NOMO-1 treated with dmso at 0.1 percent for 144 hours (cell line): ENCODE results near the gene PHF21A.

Experiments used
- DNase-seq: peaks from one replicate; lab custom pipeline; 2025; ENCODE audit not compliant: unreplicated experiment; lab: John Stamatoyannopoulos, UW

Gene PHF21A

GRCh38 chr11:45922425-45923082 is 198.7 kb downstream of the PHF21A start, which contains the start of gene LARGE2:
Gene LARGE2 (plus strand): TSS chr11:45922656. CDS start chr11:45922883, 227 bp downstream.
- DNase-seq = no peak

- DNase-seq = no peak
Observed at GRCh38 chr11:45921561-45922424, 199.5 kb downstream of the PHF21A start.

DNA sequence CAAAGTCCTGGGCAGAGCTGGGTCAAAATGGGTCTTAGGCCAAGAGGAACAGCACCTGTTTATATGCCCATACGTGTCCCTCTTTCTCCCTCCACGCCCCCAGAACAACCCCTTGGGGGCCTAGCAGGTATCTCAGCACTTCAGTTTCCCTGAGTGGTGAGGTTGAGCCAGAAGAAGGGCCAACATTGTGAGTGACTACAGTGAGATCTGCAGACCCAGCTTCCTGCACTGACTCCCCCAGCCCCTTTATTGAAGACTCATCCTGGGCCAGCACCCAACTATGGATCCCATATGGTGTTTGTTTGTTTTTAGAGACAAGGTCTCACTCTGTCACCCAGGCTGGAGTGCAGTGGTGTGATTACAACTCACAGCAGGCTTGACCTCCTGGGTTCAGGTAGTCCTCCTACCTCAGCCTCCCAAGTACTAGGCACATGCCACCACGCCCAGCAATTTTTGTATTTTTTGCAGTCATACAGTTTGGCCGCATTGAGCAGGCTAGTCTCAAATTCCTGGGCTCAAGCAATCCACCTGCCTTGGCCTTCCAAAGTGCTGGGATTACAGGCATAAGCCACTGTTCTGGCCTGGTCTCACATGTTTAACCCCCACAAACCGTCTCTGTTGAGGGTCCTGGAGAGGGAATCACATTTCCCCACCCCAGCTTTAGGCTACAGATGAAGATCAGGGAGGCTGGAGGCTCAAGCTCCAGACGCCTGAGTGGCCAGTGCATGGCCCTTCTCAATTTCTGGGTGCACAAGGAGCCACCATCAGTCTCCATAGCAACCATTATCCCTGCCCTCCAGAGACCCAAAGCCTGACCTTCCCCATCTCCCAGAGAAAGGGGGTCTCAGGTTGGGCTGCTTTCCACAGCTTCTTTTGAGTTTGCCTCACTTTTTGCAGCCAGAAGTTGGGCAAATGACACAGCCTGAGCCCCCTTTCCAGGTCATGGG is 200.4 kb downstream of the PHF21A start:
- no peak for DNase-seq

- no peak for DNase-seq
Observed at GRCh38 chr11:45919806-45920530, 201.3 kb downstream of the PHF21A start.

GRCh38 chr11:45918962-45919675 is 202.1 kb downstream of the PHF21A start:
- DNase-seq = no peak

GRCh38 chr11:45918331-45918941 is 202.8 kb downstream of the PHF21A start:
- DNase-seq = peak; percentile 72

DNA sequence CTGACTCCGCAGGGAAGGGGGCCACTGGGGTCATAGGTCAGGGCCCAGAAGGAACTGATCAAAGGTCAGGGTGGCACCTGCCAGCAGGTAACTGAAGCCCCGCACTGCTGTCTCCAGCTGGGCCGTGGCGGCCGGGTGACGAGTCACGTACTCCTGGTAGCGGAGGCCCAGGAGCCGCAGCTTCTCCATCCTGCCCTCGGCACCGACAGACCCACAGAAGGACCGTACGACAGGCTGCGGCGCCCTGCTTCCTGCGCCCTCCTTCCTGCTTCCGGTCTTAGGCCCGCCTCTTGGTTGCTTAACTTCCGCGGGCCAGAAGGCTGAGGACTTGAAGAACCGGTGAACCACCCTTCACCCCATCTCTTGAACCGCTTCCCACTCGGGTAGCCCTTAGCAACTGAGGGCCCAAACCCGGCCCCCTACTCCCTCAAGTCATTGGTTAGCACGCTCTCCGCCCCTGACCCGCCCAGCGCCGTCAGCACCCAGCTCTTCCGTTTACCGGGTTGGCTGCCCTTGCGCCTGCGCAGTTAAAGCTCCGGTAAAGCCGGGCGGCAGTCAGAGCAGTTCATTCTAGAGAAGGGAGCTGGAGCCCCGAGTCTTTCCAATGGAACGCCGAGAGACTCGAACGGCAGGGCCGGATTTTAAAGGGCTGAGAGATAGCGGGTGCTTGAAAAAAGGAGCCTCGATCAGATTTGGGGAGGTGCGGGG is 203.5 kb downstream of the PHF21A start, which contains the start of gene PEX16:
Gene PEX16, minus strand, starts transcription at position 255 of the 708 bp plus-strand sequence. Its CDS starts 66 bp downstream, at position 189.
- DNase-seq = peak; percentile 99

DNA sequence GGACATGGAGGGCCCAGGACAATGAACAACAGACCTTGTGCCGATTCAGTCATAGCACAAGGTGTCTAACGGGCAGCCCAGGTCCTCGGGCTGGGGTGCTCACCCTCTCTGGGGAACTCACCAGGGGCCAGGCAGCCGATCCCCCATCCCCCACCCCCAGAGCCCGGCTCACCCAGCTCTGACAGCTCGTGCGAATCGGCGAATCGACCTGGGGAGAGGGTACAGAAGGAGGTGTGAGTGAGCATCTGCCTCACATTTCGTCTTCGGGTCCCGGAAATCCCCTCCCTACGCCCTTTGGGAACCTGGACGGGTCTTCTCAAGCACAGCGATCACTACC is 204.0 kb downstream of the PHF21A start:
- DNase-seq = no peak

GRCh38 chr11:45915446-45915845 is 205.8 kb downstream of the PHF21A start:
- DNase-seq = no peak

DNA sequence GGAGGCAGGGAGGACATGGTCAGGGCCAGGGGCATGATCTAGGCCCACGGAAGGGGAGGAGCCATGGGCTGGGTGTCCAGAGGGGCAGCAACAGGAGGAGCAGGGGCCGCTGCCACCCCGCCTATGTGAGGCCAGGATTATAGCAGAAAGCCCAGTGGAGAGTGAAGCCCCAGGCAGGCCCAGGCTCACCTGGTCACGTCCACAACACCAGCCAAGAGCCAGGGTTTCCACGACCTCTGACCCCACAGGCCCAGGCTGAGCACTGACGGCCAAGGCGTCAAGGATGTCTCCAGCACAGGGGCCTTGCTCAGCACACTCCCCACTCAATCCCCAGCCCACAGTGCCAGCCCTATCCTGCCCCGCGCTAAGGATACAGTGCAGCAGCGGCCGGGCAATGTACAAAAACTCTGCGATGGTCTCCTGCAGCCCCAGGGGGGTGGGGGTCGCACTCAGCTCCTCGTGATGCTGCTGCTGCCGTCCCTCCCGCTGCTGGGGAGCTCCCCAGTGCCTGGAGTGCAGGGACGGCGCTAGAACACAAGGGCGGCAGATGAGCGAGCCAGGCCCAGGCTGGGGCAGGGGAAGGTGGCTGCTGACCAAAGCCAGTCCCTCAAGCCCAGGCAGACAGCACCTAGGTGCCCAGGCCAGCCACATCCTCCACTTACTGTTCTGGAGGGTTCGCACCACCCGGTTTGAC is 207.2 kb downstream of the PHF21A start:
- no peak for DNase-seq

GRCh38 chr11:45913514-45913913 is 207.7 kb downstream of the PHF21A start:
- DNase-seq = no peak

GRCh38 chr11:45910623-45911022 is 210.6 kb downstream of the PHF21A start:
- no peak for DNase-seq

GRCh38 chr11:45909594-45910475 is 211.4 kb downstream of the PHF21A start:
- DNase-seq = no peak

GRCh38 chr11:45907911-45908370 is 213.3 kb downstream of the PHF21A start:
- no peak for DNase-seq

DNA sequence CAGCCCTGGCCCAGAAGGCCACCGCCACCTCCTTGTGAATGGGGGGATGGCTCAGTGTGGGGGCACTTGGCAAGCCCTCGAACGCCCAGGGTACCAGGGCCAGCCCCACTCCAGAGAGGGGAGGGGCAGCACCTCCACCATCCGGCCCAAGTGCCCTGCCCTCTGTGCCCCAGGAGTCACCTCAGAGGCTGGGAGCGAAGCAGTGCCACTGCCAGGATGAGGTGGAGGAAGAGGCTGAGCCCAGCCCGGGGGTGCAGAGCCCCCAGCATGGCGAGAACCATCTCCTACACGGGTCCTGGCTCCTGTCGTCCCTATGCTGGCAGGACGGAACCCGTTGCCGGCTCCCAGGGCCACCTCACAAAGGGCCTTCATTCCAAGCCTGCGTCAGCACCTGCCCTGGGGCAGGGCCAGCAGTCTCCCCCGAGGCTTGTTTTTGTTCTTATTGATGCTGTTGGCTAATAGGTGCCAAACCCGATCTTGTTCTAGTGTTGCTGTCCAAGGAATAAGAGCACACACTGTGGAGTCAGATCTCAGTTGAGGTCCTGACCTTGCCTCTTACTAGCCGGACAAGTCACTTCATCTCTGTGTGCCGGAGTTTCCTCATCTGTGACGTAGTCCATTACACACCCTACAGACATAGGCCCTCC is 214.2 kb downstream of the PHF21A start, which contains the start of gene FREY1:
Gene FREY1, minus strand, starts transcription at position 307 of the 647 bp plus-strand sequence. Its CDS starts 26 bp downstream, at position 281.
- no peak for DNase-seq

- no peak for DNase-seq
Observed at GRCh38 chr11:45906096-45906682, 215.1 kb downstream of the PHF21A start.
